Stimulated activated CD4-positive, alpha-beta T cell treated with anti-CD3 and anti-CD28 coated beads, Interleukin-15, amount 100 ng/mL, for 48 hours (primary cell): Measurements from ENCODE around the gene SSC5D.
"Not testable (repeated sequence)": the region's sequence is repeated elsewhere in the genome, so short reads cannot be mapped to it uniquely, and the experiment has no call there.

Source experiments
- DNase-seq, 2 donors: peaks; one replicate each; pipeline ENCODE4 v3.0.0-alpha.2; 2020; ENCODE audit warnings: low read depth in 2 of 2

Gene SSC5D

DNA sequence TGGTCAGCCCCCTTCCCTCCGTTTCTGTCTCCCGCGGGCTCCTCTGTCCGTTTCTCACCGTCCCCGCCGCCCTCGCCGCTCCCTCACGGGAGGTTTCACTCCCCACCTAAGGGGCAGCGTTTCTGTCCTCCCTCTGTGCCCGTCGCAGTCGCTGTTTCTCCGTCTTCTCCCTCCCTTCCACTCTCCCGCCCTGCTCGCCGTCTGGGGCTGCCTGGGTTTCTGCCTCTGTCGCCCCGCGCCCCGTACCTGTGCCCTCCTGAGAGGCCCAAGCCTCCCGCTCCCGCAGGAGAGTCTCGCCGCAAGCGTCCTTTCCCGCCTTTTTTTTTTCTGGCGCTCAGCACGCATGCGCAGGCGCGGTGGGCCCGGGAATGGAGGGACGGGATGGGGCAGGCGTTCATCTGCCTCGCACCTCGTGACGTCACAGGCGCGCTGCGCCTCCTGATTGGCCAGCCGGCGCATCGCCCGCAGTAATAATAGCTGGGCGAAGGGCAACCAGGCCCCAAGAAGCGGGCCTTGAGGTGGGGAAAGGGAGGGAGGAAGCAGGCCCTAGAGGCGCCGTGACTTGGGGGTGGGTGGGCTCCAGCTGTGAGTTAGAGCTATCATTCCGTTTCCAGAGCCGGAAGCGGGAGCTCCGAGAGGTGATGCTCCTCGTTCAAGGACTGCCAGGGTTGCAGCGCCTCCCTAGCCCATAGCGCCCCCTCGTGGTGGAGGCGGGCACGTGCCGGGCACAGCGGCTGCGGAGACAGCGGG is 15.4 kb downstream of the SSC5D start:
- peak; percentile 89 to 92 for DNase-seq

- no peak for DNase-seq
These were observed 16.0 kb downstream of the SSC5D start for GRCh38 chr19:55504252-55504603.

DNA sequence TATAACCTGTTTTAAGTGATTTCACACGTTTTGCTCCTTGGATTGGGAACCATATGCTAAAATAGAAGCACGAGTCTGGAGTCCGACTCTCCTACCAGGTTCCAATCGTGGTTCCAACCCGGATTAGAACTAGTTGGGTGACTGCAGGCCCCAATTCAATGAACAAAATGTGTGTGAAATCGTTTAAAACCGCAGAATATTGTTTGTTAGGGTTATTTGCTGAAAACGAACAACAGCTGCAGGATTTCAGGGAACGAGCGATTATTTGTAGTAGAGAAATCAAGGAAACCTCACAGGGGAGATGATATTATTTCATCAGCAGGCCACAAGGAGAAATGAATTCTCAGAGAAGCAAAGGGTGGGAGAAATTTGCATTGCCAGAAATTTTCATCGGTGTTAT is 16.7 kb downstream of the SSC5D start:
- DNase-seq, result no peak

- DNase-seq, result no peak
These were observed 19.9 kb downstream of the SSC5D start for GRCh38 chr19:55508120-55508519.

DNA sequence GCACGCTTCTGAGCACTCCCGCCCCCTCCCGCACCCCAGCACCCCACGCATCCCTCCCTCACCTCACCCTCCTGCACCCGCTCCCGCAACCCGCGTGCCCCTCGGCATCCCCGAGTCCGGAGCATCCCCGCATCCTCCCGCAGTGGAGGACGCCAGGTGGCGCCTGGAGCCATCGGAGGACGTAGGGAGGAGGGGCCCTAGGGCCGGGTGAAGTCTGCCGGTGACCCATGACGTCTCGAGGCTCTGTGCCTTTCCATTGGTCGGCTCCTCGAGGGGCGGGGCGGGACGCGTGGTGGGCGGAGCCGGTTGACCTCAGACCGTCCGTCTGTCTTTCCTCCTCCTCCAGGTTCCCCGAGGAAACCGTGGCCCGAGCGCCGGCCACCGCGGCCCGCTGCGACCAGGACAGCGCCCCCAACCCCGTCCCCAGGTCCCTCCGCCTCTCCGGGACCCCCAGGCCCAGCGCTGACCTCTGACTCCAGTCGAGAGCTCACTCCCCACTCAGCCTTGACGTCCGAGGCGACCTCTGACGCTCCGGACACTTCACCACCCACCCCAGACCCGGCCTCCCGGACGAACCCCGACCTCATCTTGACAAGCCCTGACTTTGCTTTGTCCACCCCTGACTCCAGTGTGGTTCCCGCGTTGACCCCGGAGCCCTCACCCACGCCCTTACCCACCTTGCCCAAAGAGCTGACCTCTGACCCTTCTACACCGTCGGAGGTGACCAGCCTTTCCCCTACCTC is 28.8 kb downstream of the SSC5D start:
- DNase-seq, result peak; percentile 86 to 90

DNA sequence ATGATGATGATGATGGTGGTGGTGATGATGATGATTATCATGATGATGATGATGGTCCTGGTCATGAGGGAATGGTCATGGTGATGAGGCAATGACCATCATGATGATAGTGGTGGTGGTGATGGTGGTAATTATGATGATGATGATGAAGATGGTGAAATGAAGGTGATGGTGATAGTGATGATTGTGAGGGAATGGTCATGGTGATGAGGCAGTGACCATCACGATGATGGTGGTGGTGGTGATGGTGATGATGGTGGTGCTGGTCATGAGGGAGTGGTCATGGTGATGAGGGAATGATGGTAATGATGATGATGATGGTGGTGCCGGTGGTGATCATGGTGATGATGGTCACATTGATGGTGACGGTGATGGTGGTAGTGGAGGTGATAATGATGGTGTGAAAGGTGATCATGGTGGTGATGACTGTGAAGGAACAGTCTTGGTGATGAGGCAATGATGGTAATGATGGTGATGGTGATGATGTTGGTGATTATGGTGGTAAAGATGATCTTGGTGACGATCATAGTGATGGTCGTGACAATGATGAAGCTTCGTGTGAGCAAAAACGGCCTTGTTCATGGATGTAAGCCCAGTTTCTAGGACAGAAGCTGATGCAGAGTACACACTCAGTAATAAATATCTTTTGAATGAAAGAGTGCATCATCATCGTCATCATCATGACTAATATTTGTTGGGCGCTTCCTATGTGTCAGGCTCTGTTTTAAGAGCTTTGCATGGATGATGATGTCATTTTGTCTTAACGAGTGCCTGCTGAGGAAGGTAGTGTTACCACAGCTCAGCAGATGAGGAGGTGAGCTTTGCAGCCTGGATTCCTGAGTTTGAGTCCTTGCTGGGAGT is 31.4 kb downstream of the SSC5D start:
- no peak for DNase-seq

DNA sequence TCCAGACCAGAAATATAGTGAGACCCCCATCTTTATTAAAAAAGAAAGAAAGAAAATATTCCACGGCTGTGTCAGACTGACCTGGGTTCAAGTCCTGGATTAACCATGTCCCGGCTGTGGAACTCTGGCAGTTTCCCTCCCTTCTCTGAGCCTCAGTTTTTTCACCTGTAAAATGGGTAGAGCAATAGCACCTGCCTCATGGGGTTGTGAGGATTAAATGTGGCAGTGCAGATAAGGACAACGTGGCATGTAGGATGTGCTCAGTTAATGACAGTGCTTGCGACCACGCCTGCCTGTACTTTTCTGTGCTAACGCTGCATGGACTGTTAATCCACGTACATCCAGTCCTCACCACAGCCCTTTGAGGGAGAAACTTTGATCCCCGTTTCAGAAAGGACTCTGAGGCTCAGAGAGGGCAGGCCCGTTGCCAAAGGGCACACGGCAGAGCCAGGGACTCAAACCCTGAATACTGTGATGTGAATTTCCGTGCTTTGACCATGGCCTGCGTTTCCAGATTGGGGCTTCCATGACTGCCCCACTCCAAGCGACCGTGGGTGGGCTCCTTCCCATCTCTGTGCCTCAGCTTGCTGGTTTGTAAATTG is 32.6 kb downstream of the SSC5D start:
- DNase-seq, result no peak

DNA sequence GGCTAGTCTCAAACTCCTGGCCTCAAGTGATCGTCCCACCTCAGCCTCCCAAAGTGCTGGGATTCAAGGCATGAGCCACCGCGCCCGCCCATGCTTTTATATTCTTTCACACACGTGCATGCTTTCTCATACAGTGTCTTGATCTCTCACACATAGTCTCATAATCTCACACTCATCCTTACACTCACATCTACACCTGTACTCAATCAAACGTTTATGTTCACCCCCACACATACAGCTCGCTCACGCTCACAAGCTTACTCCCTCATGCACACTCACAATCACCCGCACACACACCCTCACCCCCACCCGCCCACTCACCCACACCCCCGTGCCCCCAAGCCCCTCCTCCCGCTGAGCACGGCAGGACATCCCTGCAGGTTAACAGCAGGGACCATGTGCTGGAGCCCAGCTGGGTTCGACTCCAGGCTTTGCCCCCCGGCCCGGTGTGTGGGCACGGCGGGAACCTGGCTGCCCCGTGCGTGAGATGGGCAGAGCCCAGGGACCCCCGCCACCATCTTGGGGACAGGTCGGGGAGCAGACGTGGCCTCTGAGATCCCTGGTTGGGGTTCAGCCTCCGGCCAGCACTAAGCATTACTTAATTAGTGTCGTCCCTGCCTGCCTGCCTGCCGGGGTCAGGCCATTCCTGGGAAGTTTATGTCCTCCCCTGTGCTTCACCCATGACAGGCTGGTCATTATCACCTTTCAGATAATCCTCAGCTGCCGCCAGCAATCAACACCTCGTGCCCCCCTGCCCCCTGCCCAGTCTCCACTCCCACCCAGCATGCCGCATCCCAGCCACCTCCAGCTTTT is 37.3 kb downstream of the SSC5D start:
- DNase-seq, result no peak

DNA sequence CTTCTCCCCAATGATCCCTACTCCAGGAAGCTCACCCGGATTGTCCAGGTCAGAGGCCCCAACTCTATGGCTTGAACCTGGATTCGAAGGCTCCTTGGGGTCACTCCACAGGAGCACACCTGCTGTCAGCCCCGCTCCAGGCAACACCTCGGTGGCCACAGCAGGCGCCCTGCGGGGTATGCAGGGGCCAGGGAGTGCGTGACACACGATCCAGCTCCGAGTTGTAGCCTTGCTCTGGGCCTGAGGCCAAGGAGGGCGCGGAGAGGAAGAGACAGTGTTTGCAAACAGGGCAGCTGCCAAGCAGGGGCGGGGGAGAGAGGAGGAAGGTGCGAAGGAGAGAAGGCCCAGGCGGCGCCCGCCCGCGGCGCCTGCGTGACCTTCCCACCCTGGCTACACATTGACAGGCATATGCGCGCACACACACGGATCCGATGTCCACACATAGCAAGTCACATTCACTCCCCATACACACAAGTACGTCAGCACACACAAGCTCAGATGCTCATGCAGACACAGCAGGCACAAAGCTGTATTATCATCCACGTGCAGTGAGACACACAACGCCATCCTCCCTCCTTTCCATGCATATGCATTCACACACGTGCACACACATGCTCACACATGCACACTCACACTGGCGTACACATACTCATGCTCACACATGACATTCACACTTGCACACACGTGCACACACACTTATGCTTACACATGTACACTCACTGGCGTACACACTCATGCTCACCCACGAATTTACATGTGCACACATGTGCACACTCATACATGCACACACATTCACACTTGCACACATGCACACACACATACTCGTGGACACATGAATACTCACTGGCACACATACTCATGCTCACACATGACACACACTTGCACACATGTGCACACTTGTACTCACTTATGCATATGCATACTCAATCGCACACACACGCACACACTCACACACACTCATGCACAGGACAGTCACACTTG is 38.3 kb downstream of the SSC5D start:
- DNase-seq, result no peak

DNA sequence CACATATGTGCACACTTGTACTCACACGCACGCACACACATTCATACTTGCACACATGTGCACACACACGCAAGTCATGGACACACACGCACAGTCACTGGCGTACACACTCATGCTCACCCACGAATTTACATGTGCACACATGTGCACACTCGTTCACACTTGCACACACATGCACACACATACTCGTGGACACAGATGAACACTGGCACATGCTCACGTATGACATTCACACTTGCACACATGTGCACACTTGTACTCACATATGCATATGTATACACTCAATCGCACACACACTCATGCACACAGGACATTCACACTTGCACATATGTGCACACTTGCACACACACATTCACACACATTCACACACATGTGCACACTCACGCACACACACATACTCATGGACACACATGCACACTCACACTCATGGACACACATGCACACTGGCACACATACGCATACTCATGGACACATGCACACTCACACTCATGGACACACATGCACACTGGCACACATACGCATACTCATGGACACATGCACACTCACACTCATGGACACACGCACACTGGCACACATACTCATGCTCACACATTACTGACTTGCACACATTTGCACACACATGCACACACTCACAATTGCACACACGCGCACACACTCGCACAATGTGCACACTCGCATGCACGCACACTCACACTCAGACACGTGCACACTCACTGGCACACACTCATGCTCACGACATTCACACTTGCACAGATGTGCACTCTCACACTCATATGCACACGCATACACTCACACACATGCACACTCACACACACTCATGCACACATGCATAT is 39.2 kb downstream of the SSC5D start:
- DNase-seq, result no peak

DNA sequence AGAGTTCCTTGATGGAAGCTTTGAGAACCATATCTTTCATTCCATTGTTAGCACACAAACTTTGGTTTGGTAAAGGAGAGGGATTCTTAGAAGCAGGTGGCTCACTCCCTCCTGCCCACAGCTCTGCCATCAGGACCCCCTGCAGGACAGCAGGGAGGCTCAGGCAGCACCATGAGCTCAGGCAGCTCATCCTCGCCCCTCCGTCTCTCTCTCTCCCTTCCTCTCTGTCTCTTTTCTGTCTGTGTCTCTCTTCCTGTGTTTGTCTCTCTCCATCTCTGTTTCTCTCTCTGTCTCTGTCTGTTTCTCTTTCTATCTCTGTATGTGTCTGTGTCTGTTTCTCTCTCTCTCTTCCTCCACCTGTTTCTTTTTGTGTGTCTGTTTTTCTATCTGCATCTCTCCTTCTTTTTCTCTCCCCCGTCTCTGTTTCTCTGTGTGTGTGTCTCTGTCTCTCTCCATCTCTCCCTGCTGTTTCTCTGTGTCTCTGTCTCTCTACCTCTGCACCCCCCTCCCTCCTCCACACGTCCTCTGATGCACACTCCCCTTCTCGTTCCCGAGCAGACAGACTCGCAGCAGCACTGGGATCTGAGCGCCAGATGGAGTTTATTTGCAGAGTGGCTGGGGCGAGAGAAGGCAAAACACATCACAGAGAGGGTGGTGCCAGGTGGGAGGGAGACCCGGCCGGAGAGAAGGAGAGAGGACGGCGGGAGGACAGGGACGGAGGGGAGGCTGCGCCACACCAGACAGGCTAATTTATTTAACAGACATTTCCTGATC is 40.0 kb downstream of the SSC5D start:
- no peak for DNase-seq

- no peak for DNase-seq
These were observed 41.5 kb downstream of the SSC5D start for GRCh38 chr19:55529636-55530234.

DNA sequence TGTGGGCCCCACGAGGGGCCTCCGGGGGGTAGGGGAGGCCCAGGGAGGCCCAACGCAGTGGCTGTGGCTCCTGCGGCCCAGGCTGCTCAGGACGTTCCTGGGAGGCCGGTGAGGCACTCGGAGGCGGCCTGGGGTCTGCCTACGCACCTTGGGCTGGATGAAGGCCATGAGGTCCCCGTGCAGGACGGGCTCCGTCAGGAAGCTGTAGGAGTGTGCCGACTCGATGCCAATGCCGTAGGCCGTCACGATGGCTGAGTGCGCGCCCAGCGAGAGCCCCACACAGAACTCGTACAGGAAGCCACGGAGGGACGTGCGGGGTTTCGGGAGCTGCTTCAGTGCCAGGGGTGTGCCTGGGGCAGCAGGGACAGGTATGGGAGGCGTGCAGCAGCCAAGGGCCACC is 42.8 kb downstream of the SSC5D start:
- no peak for DNase-seq

DNA sequence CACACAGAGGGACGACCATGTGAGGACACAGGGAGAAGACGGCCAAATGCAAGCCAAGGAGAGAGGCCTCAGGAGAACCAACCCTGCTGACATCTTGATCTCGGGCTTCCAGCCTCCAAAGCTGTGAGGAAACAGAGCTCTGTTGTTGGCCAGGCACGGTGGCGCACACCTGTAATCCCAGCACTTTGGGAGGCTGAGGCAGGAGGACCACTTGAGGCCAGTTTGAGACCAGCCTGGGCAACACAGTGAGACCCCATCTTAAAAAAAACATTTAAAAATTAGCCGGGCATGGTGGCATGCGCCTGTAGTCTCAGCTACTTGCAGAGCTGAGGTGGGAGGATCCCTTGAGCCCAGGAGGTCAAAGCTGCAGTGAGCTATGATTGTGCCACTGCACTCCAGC is 46.0 kb downstream of the SSC5D start:
- DNase-seq, result not testable (repeated sequence)

GRCh38 chr19:55535173-55535964 is 47.1 kb downstream of the SSC5D start:
- DNase-seq, result no peak

GRCh38 chr19:55535965-55536350 is 47.7 kb downstream of the SSC5D start:
- no peak for DNase-seq

- DNase-seq, result no peak
These were observed 48.1 kb downstream of the SSC5D start for GRCh38 chr19:55536366-55536765.
